ENCODE results near the gene SOCS1.
"Not testable (repeated sequence)": the region's sequence is repeated elsewhere in the genome, so short reads cannot be mapped to it uniquely, and the experiment has no call there.

Gene SOCS1, protein sequence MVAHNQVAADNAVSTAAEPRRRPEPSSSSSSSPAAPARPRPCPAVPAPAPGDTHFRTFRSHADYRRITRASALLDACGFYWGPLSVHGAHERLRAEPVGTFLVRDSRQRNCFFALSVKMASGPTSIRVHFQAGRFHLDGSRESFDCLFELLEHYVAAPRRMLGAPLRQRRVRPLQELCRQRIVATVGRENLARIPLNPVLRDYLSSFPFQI

DNA sequence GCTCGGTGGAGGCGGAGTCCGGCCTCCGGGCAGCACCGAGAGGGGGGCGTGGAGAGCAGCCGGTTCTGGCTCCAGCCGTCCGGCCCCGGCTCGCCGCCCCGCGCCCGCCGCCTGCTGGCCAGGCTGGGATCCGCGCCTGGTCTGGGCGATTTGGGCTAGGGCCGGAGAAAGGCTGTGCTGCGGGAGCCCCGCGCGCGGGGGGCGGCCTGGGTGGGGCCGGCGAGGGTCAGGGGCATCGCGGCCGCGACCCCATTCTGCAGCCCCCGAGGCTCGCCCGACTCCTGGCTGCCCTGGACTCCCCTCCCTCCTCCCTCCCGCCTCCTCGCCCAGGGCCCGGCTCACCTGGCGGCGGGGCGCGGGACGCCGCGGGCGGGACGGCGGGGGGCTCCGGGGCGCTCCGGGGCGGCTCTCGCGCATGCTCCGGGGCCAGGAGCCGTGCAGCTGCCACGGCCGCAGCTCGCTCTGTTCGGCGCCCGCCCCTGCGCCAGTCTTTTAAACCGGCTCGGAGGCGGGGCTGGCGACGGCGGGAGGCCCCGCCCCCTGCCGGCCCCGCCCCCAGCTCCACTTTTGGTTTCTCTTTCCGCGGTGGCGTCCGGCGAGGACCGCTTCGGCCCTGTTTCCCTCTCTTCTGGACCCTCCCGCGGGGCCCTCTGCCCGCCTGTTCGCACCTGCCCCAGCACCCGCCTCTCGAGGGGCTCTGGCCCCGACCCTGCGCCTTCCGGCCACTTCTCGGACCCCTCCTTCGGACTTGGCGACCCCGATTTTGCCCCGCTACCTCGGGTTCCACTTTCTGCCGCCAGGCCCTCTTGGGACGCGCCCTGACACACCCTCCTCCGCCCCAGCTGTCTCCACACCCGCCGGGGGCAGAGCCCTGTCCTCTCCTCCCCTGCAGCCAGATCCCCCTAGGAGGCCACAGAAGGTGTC is at the start of gene SOCS1:
TSS of gene SOCS1 (minus strand) at position 468 of the 924 bp plus-strand sequence. CDS start 726 bp downstream, outside the sequence.
- peak; percentile 90 for DNase-seq

DNA sequence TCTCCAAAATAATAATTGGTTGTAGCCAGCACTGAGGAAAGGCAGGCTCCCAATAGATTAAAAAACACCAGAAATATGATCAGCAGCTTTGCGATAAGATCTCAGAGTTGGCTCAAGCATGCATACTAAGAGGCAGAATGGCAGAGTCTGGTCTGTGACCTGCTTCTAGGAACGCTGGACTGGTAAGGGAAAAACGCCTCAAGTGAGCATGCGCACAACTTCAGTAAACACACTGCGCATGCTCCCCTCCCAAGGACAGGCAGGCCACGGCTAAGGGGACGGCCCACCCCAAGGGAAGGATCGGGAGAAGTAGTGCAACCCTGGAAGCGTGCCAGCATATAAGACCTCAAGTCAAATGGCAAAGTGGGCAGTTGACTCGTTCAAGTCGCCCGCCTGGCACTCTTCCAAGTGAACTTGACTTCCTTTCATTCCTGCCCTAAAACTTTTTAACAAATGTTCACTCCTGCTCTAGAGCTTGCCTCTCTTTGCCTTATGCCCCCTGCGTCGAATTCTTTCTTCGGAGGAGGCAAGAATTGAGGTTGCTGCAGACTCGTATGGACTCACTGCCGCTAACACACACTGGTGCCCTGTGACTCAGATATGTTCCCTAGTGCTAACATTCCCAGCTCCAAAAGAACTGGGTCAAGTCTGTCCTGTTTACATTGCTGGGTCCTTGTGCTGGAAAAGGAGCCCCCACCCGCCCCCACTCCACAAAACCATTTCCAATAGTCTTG is 47.6 kb upstream of the SOCS1 start:
- DNase-seq, result no peak

DNA sequence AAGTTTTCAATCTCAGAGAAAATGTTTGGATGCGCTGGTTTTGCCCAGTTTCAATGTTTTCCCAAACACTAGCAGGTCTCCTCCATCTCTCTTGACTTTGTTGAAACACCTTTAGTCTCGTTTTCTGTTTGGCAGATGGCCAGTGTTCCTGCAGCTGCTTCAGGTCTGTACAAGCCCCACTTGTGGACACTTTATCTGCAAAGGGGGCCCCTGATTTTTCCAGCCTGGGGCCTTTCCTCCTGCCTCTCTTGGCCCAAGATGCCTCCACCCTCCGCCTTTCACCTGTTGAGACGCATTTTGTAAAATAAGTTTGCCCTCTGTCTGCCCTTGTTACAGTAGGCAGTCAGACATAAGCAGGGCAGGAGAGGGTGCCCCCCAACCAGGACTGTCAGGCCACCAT is 47.0 kb upstream of the SOCS1 start:
- no peak for DNase-seq

DNA sequence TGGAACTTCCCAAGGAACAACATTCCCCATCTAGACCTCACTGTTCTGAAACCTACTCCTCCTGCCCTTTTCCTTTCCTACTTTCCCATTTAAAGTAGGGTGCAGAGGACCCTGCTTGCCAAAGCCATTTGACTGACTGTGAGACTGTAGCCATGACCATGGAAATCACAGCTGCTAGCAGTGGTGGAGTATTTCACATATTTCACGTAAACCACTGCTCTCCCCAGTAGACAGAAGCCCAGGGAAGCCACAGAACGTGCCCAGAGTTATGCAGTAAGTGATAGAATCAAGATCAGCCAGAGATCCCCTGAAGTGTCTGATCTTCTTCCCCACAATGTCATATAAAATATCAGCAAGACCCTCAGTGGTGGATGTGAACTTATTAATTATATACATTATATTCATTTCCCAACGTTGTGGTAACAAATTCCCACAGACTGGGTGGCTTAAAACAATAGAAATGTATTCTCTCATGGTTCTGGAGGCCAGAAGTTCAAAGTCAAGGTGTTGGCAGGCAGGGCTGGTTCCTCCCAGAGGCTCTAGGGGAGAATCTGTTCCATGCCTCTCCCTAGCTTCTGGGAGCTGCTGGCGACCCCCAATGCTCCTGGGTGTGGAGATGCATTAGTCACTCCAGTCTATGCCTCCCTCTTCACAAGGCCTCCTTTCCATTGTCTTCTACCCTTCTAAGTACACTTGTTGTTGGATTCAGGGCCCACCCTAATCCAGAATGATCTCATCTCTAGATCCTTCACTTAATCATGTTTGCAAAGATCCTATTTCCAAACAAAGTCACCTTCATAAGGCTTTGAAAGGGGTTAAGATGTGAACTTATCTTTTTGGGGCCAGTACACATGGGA is 45.9 kb upstream of the SOCS1 start:
- no peak for DNase-seq

DNA sequence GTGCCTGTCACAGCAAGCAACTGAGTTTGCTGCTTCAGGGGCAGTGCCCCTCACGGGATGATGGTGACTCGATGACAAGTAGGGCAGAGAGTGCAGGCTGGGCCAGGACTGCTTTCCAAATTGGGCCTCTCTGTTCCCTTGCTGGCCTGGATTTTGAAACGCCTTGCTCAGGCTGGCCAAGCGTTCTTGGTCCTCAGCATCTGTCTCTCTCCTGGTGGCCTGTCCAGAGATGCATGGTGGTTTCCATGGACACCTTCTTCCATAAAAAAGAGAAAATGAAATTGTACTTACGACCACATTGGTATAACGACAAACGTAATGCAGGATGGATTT is 44.5 kb upstream of the SOCS1 start:
- no peak for DNase-seq

DNA sequence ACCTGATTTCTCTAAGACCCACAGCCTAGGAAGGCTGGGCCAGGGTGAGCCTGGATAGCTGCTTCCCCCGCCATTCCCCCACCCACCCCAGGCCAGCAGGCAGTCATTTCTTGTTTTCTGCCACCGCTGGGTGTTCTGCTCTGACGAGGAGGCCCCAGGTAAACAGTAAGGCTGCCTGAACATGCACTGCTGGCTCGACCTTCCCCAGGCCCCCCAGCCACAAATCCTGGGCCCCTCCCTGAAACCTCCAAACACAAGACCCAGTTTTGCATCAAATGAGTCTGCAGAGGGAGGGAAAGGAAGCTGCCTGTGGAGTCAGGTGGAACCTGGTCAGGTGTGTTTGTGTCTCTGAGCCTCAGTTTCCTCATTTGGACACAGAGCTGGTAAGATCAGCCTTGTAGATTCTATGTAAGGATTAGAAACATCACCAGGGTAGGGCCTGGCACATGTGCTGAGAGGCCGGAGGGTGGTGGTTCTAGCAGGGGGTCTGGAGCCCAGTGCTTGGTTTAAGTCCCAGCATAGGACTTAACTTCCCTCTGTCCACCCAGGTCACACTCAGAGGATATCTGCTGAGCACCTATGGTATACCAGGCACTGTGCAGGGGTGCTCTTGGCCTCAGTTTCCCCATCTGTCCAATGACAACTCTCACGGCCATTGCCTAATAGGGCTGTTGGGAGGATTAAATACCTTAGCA is 44.0 kb upstream of the SOCS1 start:
- DNase-seq, result no peak

DNA sequence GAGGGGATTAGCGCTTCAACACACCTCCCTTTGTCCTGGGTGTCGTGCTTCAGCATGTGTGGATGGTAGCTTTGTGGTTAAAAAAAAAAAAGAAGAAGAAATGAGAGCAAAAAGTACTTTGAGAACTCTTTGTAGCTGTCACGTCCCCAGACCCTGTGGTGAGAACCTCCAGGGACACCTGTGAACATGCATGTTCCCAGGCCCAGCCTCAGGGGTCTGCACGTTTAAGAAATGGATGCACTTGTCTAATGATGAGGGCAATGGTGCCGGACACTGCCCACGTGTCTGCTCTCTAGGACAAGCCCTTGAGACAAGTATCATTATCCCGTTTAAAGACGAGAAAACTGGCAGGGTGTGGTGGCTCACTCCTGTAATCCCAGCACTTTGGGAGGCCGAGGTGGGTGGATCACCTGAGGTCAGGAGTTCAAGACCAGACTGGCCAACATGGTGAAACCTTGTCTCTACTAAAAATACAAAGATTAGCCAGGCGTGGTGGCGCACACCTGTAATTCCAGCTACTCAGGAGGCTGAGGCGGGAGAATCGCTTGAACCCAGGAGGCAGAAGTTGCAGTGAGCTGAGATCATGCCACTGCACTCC is 43.0 kb upstream of the SOCS1 start:
- DNase-seq, result not testable (repeated sequence)

DNA sequence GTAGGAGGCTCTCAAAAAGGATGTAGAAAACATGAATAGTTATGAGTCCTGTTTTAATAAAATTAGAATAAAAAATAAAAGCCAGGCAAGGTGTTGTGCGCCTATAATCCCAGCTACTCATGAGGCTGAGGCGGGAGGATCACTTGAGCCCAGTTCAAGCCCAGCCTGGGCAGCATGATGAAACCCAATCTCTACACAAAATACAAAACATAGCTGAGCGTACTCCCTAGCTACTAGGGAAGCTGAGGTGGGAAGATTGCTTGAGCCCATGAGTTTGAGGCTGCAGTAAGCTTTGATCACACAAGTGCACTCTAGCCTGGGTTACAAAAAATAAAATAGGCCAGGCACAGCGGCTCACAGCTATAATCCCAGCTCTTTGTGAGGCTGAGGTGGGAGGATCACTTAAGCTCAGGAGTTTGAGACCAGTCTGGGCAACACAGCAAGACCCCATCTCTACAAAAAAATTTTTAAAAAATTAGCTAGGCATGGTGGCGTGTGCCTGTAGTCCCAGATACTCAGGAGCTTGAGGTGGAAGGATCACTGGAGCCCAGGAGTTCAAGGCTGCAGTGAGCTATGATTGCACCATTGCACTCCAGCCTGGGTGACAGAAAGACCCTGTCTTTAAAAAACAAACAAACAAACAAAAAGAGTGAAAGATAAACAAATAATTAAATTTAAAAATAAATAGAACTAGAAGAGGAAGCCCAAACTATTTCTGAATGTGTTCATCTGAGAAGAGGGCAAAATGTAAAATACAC is 42.3 kb upstream of the SOCS1 start:
- no peak for DNase-seq

DNA sequence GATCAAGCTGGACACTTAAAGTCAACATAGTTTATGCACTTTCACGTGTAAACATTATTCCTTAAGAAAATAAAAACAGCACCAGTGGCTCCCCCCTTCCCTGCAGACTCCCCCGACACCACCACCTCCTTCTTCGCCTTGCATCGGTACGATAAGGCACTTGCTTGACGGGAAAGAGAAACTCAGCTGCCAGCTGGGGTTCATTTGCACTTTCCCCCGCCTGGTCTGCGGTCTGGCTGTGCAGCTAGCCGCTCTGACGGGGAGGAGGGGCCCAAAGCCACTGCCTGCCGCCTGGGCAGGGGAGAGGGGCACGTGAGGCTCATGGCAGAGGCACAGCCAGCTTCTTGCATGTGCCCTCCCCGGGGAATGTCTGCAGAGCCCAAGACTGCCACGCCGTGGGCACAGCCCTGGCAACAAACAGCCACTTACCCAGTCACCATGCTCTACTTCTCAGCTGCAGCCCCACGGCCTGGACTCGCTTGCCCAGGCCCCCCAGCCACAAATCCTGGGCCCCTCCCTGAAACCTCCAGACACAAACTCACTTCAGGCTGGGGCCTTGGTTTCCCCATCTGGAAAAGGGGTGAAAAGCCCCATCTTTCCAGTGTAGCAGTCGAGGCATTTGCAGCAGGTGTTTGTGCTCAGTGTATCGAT is 41.6 kb upstream of the SOCS1 start:
- peak; percentile 76 for DNase-seq

DNA sequence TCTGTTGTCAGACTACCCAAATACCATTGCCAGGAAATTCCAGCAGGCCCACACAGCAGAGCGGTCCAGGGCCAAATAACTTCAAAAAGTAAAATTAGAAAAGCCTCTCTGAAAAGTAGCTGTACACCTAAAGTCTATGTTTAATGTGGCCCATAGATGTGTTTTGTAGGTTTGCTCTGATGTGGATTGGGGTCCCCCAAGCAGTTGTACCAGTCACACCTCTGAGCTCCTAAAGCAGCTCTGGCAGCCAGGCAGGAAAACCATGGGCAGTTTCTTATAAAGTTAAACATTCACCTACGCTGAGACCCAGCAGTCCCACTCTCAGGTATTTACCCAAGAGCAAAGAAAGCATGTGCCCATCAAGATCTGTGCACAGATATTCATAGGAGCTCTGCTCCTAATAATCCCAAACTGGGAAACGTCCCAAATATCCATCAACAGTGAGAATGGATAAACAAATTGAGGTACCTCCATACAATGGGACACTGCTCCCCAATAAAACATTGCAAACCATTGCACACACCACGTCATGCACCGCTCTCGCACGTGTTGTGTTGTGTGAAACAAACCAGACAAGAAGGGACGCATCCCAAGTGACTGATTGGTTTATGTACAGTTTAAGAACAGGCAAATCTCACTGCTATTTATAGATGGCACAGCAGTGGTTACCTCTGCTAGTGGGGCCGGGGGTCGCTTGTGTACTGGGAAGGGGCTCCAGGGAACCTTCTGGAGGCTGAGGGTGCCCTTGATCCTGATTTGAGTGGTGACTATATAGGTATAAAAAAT is 40.9 kb upstream of the SOCS1 start:
- DNase-seq, result no peak

DNA sequence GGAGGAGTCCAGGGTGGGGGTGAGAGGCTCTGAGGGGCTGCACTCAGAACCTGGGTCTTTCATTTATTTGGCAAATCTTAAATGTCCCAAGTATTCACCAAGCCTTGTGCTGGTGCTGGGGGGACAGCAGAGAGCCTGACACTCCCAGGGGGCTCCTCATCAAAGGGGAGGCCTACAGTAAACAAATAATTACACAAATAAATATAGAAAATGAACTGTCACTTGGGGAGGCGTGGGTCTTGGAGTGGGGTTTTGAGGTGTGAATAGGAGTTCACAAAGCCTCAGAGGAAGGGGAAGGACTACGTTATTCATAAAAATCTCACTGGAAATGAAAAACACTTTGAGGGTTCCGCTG is 40.3 kb upstream of the SOCS1 start:
- no peak for DNase-seq

DNA sequence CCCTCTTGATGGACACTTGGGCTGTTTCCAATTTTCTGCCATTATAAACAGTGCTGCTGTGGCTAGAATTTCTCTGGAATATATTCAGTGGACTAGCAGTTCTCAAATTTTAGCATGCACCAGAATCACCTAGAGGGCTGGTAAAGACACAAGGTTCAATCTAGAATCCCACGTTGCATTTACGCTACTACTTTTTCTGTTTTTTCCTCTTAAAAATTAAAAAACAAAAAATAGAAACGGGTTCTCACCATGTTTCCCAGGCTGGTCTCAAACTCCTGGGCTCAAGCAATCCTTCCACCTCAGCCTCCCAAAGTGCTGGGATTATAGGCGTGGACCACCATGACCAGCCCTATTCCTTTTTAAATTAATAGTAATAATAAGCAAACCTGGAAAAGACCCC is 39.7 kb upstream of the SOCS1 start:
- DNase-seq, result no peak

DNA sequence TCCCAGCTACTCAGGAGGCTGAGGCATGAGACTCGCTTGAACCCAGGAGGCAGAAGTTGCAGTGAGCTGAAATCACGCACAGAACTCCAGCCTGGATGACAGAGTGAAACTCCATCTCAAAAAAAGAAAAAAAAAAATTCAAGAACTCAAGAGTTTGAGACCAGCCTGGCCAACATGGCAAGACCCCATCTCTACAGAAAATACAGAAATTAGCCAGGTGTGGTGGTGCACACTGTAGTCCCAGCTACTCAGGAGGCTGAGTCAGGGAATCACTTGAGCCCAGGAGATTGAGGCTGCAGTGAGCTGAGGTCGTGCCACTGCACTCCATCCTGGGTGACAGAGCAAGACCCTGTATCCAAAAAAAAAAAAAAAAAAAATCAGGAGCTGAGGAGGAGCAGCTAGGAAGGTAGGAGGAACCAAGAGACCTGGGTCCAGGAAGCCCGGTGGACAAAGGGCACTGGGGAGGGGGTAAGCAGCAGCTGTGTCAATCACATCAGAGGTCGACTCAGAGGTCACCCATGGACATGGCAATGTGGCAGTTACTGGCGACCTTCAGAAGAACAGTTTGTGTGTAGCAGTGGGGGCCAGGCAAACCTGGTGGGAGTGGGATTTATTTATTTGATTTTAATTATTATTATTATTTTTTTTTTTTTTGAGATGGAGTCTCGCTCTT is 36.2 kb upstream of the SOCS1 start:
- DNase-seq, result no peak

DNA sequence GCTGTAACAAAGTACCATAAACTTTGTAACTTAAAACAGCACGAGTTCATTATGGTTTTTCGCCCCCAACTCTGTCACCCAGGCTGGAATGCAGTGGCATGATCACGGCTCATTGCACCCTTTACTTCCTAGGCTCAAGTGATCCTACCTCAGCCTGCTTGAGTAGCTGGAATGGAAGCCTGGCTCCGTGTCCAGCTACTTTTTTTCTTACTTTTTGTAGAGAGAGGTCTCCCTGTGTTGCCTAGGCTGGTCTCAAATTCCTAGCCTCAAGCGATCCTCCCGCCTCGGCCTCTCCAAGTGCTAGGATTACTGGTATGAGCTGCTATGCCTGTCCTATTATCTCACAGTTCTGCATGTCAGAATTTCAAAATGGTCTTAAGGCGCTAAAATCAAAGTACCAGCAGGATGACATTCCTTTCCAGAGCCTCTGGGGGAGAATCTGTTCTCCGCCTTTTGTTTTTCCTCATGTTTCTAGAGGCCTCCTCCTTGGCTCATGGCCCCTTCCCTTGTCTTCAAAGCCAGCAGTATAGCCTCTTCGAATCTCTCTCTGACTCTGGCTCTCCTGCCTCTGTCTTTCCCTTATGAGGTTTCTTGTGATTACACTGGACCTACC is 35.2 kb upstream of the SOCS1 start:
- no peak for DNase-seq

DNA sequence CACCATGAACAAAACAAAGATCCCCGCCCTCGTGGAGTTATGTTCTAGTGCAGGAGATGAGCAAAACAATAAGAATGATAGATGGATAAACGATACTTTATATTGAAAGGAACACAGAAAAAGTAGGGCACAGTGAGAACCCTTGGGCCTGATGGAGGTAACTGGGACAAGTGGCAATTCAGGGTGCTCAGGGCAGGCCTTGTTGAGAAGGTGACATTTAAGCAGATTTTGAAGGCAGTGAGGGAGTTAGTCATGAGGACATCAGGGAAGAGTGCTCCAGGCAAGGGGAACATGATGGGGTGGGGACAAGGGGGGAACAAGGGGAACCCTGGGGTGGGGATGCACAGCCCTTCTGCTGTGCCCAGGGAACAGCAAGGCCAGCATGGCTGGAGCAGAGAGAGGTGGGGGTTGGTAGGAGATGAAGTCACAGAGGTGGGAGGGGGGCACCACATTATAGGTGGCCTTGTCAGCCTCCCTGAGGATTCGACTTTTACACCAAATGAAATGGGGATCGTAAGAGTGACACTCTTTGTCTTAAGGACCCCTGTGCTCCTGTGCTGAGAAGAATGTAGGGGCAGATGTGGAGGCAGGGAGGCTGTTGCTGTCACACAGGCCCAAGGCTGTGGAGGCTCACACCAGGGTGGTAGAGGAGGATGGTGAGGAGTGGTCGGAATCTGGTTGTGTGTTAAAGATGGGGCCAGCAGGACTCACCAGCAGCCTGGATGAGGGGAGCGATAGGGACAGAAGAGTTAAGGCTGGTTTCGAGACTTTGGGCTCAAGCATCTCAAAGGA is 34.3 kb upstream of the SOCS1 start:
- DNase-seq, result no peak

DNA sequence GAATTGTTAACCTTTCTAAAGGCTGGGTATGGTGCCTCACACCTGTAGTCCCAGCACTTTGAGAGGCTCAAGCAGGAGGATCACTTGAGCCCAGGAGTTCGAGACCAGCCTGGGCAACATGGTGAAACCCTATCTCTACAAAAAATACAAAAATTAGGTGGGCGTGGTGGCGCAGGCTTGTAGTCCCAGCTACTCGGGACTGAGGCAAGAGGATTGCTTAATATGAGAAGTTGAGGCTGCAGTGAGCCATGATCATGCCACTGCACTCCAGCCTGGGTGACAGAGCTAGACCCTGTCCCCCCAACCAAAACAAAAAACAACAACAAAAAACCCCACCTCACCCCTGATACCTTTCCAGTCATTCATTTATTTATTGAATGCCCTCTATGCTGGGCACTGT is 33.7 kb upstream of the SOCS1 start:
- not testable (repeated sequence) for DNase-seq

DNA sequence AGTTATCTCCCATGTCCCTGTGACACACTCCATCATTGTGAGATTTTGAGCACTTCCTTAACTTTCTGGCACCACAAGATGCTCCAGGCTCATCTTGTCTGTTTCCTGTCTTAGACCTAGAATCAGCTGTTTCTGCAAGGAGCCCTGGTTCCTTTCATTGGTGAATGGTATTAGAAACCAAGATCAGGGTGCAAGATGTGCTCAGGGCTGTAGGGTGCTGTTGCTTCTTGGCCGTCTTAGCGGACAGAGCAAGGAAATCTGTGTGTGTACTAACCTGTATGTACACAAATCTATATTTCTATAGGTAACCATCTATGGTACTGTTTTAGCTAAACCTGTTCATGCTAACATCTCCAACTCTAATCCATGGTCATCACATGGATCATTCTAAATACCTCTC is 33.2 kb upstream of the SOCS1 start:
- DNase-seq, result no peak

DNA sequence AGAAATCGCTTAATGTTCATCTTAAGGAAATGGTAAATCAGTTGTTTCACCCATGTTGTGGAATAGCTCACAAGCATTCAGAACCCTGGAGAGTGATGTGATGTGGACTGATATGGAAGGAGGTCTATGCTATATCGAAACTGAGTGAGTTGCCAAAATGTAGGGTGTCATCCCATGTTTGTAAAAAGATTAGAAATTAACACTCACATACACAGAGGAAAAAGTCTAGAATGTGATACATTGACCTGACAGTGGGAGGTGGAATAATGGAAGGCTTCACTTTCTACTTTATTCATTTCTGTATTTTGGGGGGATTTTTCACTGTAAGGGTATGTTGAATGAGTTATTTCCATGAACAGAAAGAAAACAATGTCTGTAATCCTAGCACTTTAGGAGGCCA is 29.8 kb upstream of the SOCS1 start:
- no peak for DNase-seq
